GM18867 (cell line): ENCODE measurements around the gene GOPC.
"Not testable (repeated sequence)": the region's sequence is repeated elsewhere in the genome, so short reads cannot be mapped to it uniquely, and the experiment has no call there.

Experiments used
- ATAC-seq: cut with Tn5 transposase; IDR thresholded peaks from one replicate; pipeline ENCODE4 v1.9.1; 2021; ENCODE audit warnings: mild to moderate bottlenecking, moderate library complexity; ENCODE audit not compliant: unreplicated experiment

GOPC gene

GRCh38 chr6:117602151-117602898 lies at the start of gene GOPC:
Gene GOPC (minus strand): TSS chr6:117602511. CDS start chr6:117602288, 223 bp downstream.
- peak; percentile 92 for ATAC-seq

- ATAC-seq = not testable (repeated sequence)
These were observed 49.7 kb upstream of the GOPC start for GRCh38 chr6:117651984-117652383.

- ATAC-seq = no peak
These were observed 40.7 kb upstream of the GOPC start for GRCh38 chr6:117642976-117643375.

- no peak for ATAC-seq
These were observed 35.5 kb upstream of the GOPC start for GRCh38 chr6:117637770-117638169.

GRCh38 chr6:117629119-117629660 lies 26.9 kb upstream of the GOPC start:
- ATAC-seq = no peak

GRCh38 chr6:117627533-117627932 lies 25.2 kb upstream of the GOPC start:
- ATAC-seq = no peak

- no peak for ATAC-seq
These were observed 22.7 kb upstream of the GOPC start for GRCh38 chr6:117624869-117625481.

- no peak for ATAC-seq
These were observed 16.9 kb upstream of the GOPC start for GRCh38 chr6:117619178-117619577.

- no peak for ATAC-seq
These were observed 15.1 kb upstream of the GOPC start for GRCh38 chr6:117617210-117618035.

- no peak for ATAC-seq
These were observed 14.3 kb upstream of the GOPC start for GRCh38 chr6:117616391-117617209.

- ATAC-seq = no peak
These were observed 13.6 kb upstream of the GOPC start for GRCh38 chr6:117615750-117616390.

- no peak for ATAC-seq
These were observed 11.7 kb upstream of the GOPC start for GRCh38 chr6:117613920-117614560.

GRCh38 chr6:117607511-117607910 lies 5.2 kb upstream of the GOPC start:
- no peak for ATAC-seq

GRCh38 chr6:117605169-117605826 lies 3.0 kb upstream of the GOPC start:
- ATAC-seq = peak; percentile 42

GRCh38 chr6:117603821-117604220 lies 1.5 kb upstream of the GOPC start:
- ATAC-seq = no peak

- ATAC-seq = no peak
These were observed 733 bp upstream of the GOPC start for GRCh38 chr6:117602899-117603588.

GRCh38 chr6:117601811-117602150 lies 530 bp downstream of the GOPC start:
- ATAC-seq = peak; percentile 18

- no peak for ATAC-seq
These were observed 2.1 kb downstream of the GOPC start for GRCh38 chr6:117600008-117600743.
